WI38 (cell line): Measurements from ENCODE around the gene CYP24A1.
A peak's percentile ranks its signal among the peaks of the same experiment; 100 is the strongest.
"Not testable (repeated sequence)": the region's sequence is repeated elsewhere in the genome, so short reads cannot be mapped to it uniquely, and the experiment has no call there.

Experiments
- H3K4me3 ChIP-seq: 2 replicates; pipeline ENCODE4 v1.5.1; 2011; ENCODE audit warnings: low read depth, mild to moderate bottlenecking, control low read depth, low read length
- TF ChIP-seq, protein P1 (sequence below): IDR thresholded peaks from 2 replicates; pipeline ENCODE4 v1.5.1; 2012; ENCODE audit warnings: low read depth, mild to moderate bottlenecking, control low read depth, low read length

CYP24A1 gene

DNA sequence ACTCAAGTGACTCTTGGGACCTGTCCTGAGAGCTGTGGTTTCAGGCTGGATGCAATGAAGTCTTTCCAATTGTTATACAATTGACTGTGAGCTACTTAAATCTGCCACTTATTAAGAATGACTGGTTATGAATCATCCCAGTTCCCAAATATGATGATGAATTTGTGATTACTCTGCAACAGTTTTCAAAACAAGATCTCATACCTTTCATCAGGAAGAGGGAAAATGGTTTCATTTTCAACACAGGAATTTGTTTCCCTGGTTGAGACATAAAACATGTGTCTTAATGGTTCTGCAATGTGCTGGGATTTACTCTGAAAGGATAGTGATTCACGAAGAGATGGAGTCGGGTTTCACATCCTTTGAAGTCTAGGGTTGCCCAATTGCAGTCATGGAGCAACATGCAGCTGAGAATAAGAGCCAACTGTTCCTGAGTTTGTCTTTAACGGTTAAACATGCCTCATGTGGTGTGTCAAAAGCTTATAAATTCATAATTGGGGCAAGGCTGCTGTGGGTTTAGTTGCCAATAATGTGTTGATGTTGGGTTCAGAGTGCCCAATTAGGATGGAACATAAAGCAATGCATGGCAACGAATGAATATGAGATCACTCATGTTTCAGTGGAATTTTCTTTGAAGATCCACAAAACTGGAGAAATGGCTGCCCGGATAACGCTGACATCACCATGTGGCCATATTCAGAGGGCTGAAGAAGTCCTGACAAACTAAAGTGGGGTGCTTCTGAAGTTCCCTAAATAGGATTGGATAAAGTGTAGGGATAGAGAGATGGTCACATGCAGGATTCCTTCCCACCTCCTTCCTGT is 41.0 kb downstream of the CYP24A1 start:
- H3K4me3 ChIP-seq, result 0 out of 2 replicates have a peak overlapping the region, but pooled peaks have one; percentile 29
- TF ChIP-seq, protein P1, sequence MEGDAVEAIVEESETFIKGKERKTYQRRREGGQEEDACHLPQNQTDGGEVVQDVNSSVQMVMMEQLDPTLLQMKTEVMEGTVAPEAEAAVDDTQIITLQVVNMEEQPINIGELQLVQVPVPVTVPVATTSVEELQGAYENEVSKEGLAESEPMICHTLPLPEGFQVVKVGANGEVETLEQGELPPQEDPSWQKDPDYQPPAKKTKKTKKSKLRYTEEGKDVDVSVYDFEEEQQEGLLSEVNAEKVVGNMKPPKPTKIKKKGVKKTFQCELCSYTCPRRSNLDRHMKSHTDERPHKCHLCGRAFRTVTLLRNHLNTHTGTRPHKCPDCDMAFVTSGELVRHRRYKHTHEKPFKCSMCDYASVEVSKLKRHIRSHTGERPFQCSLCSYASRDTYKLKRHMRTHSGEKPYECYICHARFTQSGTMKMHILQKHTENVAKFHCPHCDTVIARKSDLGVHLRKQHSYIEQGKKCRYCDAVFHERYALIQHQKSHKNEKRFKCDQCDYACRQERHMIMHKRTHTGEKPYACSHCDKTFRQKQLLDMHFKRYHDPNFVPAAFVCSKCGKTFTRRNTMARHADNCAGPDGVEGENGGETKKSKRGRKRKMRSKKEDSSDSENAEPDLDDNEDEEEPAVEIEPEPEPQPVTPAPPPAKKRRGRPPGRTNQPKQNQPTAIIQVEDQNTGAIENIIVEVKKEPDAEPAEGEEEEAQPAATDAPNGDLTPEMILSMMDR, result no peak

DNA sequence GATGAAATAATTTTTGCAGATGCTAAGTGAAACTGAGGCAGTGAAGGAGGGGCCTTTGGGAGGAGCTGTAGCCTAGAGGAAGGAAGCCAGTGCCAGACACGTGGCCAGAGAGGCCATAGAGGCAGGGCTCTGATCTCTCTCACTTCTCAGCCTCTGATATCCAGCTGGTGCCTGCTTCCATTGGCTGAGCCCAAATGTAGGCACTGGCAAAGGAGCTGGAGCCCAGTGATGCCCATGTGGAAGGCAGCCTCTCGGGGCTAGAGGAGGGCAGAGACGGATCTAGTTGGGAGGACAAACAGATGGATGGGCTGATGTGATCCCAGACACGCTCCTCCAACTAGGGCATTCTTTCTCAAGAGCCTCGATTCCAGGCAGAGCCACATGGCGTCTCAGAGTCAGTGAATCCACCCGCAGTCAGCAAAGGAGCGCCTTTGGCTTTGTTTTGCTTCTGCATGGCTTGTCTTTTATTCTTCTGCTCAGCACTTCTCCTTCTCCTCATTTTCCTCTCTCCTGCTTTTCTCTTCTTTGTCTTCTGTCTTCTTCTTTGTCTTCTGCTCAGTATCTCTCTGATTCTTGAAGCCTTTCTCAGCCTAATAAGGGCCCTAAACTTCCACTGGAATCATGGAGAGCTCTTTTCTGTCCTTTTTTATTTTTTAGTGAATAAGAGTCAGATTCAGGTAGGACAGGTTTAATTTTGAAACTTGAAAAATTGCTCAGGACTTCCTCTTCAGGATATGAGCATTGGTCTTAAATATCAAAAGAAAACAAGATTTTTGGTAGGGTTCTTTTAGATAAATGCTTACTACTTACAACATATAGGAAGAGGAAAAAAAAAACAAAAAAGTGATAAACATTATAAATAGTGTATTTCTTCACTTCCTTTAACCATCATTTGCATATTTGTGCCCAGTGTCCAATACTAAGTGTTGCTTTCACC is 41.8 kb downstream of the CYP24A1 start:
- TF ChIP-seq, protein P1, result no peak
- 0 out of 2 replicates have a peak overlapping the region, but pooled peaks have one; percentile 29 for H3K4me3 ChIP-seq

DNA sequence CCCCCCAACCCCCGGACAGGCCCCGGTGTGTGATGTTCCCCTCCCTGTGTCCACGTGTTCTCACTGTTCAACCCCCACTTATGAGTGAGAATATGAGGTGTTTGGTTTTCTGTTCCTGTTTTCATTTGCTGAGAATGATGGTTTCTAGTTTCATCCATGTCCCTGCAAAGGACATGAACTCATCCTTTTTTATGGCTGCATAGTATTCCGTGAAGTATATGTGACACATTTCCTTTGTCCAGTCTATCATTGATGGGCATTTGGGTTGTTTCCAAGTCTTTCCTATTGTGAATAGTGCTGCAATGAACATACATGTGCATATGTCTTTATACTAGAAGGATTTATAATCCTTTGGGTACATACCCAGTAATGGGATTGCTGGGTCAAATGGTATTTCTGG is 42.7 kb downstream of the CYP24A1 start:
- H3K4me3 ChIP-seq, result not testable (repeated sequence)

DNA sequence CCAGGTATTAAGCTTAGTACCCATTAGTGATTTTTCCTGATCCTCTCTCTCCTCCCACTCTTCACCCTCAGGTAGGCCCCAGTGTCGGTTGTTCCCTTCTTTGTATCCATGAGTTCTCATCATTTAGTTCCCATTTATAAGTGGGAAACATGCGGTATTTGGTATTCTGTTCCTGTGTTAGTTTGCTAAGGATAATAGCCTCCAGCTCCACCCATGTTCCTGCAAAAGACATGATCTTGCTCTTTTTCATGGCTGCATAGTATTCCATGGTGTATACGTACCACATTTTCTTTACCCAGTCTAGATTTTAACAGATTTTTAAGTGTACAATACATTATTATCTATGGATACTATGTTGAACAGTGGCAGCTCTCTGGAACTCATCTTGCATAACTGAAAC is 44.4 kb downstream of the CYP24A1 start:
- TF ChIP-seq, protein P1, result no peak
- no peak overlapping the region for H3K4me3 ChIP-seq

DNA sequence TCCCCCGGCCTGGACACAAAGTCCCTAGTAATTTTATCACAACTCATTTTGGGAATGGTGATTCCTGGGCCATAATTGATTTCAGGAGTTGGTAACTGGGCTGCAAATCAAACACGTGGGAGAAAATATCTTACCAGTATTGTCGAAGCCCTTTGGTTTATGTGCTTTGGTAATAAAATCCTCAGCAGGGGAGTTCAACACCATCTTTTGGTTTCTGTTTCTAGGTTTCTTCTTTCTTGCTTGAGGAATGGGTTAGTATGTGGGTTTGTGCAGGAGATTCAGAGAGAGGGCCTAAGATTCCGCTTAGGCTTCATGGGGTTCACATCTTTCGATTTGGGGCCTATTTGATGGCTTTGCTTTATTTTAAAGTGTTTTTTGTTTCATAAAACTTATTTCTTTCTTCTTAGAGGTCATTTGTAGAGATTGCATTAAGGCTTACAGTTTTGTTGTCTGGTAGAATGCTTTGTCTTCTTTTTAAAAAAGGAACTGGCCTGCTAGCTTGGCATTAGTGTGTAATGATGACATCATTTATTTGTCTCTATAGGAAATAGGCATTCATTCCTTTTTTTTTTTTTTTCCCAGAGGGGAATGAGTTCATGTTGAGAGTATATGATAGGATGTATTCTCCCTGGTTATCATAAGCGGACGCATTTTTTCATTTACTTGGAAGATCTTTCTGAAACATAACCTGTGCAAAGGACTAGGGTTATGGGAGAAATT is 45.8 kb downstream of the CYP24A1 start:
- TF ChIP-seq, protein P1, result no peak
- H3K4me3 ChIP-seq, result no peak overlapping the region

DNA sequence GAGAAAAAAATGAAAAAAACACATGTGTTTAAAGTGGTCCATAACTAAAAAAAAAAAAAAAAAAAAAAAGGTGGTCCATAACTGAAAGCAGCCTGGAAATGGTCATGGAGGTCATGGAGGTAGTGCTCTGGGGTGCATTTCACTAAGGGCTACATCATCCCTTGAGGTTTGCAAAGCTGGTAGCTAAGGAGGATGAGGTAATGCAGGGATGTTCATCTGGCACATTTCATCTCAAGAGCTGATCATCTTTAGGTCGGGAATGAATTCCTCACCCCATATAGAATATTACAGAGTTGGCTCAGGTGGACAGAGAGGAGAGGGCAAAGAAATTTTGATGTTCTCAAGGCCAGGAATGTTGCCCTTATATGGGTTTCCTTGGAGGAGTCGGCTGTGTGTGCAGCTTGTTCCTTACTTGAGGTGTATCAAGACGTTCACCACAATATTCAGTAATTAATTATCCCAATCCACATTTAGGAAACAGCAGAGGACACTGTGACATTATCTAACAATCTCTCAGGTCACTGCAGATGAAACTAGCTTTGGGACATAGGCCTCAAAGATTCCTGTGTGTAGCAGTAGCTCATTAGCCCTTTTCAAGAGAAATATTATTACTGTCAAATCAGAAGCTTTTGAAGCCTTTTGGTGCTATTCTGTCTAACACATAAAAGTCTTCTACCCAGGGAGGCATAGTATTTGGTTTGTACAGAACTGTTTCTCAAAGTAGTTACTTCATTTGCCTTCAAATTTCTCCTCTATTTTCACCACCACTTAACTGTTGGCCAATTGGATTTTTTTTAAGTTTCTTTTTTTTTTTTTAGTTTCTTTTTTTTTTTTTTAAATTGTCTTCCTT is 46.8 kb downstream of the CYP24A1 start:
- TF ChIP-seq, protein P1, result no peak

DNA sequence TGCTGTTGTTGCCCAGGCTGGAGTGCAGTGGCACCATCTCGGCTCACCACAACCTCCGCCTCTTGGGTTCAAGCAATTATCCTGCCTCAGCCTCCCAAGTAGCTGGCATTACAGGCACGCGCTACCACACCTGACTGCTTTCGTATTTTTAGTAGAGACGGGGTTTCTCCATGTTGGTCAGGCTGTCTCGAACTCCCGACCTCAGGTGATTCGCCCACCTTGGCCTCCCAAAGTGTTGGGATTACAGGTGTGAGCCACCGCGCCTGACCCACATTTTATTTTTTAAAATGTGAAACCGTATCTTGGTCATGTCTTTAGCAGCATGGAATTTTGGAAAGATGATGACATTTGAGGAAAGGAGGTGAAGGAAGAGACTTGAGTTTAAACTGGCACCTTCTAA is 47.5 kb downstream of the CYP24A1 start:
- not testable (repeated sequence) for H3K4me3 ChIP-seq

More for the DNA sequence above, 46.8 kb downstream of the CYP24A1 start:
- no peak overlapping the region for H3K4me3 ChIP-seq
